Activated naive CD4-positive, alpha-beta T cell (primary cell): ENCODE data around the gene PCCB.
"Not testable (repeated sequence)": the region's sequence is repeated elsewhere in the genome, so short reads cannot be mapped to it uniquely, and the experiment has no call there.

ENCODE experiments used
- DNase-seq, 4 experiments: peaks; one replicate each; lab custom pipeline; 2025; lab: John Stamatoyannopoulos, UW

Gene PCCB

GRCh38 chr3:136262559-136262958 lies 12.4 kb downstream of the PCCB start:
- no peak for DNase-seq

GRCh38 chr3:136263251-136263650 lies 13.1 kb downstream of the PCCB start:
- no peak for DNase-seq

GRCh38 chr3:136266468-136267125 lies 16.5 kb downstream of the PCCB start:
- DNase-seq: not testable (repeated sequence)

DNA sequence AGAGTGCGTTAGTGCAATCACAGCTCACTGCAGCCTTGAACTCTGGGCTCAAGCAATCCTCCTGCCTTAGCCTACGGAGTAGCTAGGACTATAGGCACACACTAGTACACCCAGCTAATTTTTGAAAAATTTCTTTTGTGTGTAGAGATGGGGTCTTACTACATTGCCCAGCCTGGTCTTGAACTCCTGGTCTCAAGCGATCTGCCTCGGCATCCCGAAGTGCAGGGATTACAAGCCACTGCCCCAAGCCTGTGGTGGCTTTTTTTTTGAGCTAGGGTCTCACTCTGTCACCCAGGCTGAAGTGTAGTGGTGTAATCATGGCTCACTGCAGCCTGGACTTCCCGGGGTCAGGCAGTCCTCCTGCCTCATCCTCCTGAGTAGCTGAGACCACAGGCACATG lies 17.1 kb downstream of the PCCB start:
- no peak for DNase-seq

DNA sequence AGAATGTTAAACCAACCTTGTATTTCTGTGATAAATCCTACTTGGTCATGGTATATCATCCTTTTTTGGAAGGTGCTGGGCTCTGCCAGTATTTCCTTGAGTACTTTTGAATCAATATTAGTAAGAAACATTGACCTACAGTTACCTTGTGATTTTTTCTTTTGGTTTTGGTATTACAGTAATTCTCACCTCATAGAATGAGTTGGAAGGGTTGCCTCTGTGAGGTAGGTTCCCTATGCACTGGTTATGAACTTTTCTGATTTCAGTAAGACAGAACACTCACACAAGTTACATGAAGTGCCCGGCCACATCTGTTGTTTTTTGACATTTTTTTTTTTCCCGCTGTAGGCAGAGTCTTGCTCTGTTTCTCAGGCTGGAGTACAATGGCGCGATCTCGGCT lies 20.0 kb downstream of the PCCB start:
- no peak for DNase-seq

- not testable (repeated sequence) for DNase-seq
Observed at GRCh38 chr3:136271626-136272025, 21.5 kb downstream of the PCCB start.

DNA sequence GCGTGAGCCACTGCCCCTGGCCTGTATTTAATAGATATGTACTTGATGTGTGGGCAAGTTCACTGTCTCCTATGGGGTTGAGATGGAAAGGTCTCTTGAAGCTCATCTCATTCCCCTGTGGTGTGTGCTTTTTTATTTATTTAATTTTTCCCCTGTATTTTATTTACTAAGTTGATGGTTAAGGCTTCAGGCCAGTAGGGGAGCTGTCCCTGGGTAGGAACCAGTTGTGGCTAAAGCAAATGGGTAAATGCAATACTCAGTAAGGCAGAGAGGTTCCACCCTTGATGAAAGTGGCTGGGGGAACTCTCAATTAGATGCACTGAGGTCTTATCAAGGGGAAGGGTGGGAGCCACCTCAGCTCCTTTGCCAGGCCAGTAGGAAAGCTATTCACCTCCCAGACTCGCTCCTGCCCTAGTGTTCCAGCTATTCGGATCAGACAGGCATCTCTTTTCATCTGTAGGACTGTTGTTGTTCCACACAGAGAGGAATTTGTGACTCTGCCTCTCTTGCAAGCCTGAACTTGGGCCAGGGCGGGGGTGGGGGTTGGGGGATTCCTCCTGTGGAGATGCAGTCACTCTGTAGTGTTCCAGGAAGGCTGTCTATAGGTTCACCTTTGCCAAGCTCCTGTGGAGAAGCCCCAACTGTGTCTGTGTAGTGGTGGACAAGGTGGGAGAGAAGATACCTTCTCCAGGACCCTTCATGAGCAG lies 26.1 kb downstream of the PCCB start:
- DNase-seq: no peak

DNA sequence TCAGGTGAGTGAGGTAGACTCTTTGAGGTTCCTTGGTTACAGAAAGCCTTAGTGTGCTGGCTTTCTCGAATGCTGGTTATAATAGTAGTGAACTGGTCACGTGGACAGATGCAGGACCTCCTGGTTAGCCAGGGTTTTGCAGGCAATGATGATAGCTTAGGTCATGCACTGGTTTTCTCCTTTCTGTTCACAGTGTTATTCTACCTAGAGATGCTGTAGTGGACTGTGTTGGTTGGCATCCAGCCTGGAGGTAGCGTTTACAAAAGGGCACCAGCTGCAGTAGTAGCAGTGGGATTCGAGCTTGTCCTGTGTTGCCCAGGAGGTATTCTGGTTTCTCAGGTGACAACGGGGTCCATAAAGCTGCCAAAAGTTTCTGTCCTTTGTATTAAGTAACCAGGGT lies 27.0 kb downstream of the PCCB start:
- DNase-seq: no peak

GRCh38 chr3:136277634-136278033 lies 27.5 kb downstream of the PCCB start:
- no peak for DNase-seq

- DNase-seq: no peak
Observed at GRCh38 chr3:136279092-136279491, 29.0 kb downstream of the PCCB start.

DNA sequence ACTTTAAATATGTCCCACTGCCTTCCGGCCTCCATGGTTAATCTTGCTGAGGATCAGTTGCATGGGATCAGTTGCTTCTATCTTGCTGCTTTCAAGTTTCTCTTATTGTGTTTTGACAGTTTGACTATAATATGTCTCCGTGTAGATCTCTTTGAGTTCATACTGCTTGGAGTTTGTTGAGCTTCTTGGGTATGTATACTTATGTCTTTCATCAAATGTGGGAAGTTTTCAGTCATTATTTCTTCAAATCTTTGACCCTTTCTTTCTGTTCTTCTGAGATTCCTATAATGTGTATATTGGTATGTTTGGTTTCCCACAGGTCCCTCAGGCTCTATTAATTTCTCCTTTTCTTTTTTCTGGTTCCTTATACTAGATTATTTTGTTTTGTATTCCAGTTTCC lies 30.8 kb downstream of the PCCB start:
- no peak for DNase-seq

GRCh38 chr3:136281966-136282520 lies 31.9 kb downstream of the PCCB start:
- DNase-seq: no peak

GRCh38 chr3:136283627-136284026 lies 33.5 kb downstream of the PCCB start:
- DNase-seq: no peak

- no peak for DNase-seq
Observed at GRCh38 chr3:136291302-136291701, 41.2 kb downstream of the PCCB start.

DNA sequence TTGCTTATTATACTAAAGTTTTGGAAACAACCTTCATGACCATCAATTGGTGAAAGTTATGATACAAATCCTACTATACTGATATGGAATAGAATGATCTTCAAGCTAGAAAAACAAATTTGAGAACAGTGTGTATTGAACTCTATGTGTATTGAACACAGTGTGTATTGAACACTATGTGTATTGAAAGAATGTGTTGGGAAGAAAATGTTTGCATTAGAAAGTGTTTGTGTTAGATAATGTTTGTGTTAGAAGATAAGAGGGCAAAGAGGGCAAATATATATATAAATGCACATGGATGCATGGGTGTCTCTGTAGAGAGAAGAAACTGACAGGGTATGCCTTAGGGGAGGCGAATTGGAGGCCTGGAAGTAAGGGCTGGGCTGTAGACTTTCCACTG lies 42.4 kb downstream of the PCCB start:
- no peak for DNase-seq

- DNase-seq: no peak
Observed at GRCh38 chr3:136293279-136293678, 43.1 kb downstream of the PCCB start.

DNA sequence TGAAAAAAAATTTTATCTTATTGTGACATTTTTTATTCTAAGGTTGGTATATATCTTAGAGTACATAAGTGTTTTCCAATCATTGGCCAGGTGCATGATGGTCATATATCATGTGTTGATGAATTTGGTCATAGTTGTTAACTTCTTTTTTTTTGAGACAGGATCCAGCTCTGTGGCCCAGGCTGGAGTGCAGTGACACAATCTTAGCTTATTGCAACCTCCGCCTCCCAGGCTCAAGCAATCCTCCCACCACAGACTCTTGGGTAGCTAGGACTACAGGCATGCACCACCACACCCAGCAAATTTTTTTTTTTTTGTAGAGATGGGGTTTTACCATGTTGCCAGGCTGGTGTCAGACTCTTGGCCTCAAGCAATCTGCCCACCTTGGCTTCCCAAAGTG lies 44.0 kb downstream of the PCCB start:
- no peak for DNase-seq

- no peak for DNase-seq
Observed at GRCh38 chr3:136296960-136297359, 46.8 kb downstream of the PCCB start.

- DNase-seq: no peak
Observed at GRCh38 chr3:136297826-136298225, 47.7 kb downstream of the PCCB start.

GRCh38 chr3:136300444-136300843 lies 50.3 kb downstream of the PCCB start:
- DNase-seq: no peak

GRCh38 chr3:136305879-136306278 lies 55.7 kb downstream of the PCCB start:
- DNase-seq: no peak

DNA sequence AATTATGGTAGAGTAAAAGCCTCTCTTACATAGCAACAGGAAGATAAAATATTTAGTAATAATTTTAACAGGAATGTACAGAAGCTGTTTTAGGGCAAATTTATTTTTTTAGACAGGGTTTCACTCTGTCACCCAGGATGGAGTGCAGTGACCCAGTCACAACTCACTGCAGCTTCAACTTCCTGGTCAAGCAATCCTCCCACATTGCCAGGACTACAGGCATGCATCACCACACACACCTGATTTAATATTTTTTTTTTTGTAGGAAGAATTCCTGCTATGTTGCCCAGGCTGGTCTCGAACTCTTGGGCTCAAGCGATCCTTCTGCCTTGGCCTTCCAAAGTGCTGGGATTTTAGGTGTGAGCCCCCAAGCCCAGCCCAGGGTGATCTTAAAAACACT lies 61.1 kb downstream of the PCCB start:
- DNase-seq: no peak

DNA sequence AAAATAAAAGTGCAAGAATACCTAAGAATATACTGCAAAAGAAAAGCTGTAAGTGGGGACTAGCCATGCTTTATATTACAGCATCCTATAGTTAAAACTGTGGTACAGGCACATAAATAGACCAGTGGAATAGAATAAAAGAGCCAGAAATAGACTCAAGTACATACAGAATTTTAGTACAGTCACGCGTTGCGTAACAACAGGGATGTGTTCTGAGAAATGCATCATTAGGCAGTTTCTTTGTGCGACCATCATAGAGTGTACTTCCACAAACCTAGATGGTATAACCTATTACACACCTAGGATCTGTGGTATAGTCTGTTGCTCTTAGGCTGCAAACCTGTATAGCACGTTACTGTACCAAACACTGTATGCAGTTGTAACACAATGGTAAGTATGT lies 61.8 kb downstream of the PCCB start:
- no peak for DNase-seq

GRCh38 chr3:136326316-136326715 lies 76.2 kb downstream of the PCCB start:
- DNase-seq: no peak
